ENCODE measurements around the gene PLA2G4D. TPM values are rescaled to one million over a fixed set of nuclear protein-coding genes. Genes with fewer than 3 reads are reported as not detected.

PLA2G4D gene
- total RNA-seq (2014; rRNA removed; shearing (Covaris generic)) = not detected in 2 replicates

GRCh38 chr15:42094512-42094963 lies at the start of gene PLA2G4D:
Gene PLA2G4D (minus strand): TSS chr15:42094562. CDS start chr15:42094459, 103 bp downstream.

GRCh38 chr15:42020713-42021273 lies 73.6 kb downstream of the PLA2G4D start, which contains the start of gene PLA2G4E:
Gene PLA2G4E (minus strand): TSS chr15:42021042. CDS start chr15:42021030, 12 bp downstream.

Other genes starting within 250 kb of the PLA2G4D start
- 2.1 and 2.3 TPM in 2 replicates for gene SPTBN5, start 200.5 kb downstream of the PLA2G4D start, total RNA-seq (2014; rRNA removed; shearing (Covaris generic))
- 41.8 and 48.1 TPM in 2 replicates for gene EHD4, start 122.0 kb downstream of the PLA2G4D start, total RNA-seq (2014; rRNA removed; shearing (Covaris generic))
- gene PLA2G4E, start 73.5 kb downstream of the PLA2G4D start, total RNA-seq (2014; rRNA removed; shearing (Covaris generic)) = not detected in 2 replicates
- gene PLA2G4F, start 62.1 kb upstream of the PLA2G4D start, total RNA-seq (2014; rRNA removed; shearing (Covaris generic)) = not detected in 2 replicates
- gene VPS39, start 113.7 kb upstream of the PLA2G4D start, total RNA-seq (2014; rRNA removed; shearing (Covaris generic)) = 20.6 and 32.8 TPM in 2 replicates
- gene GANC, start 178.6 kb upstream of the PLA2G4D start, total RNA-seq (2014; rRNA removed; shearing (Covaris generic)) = 7.8 and 10.5 TPM in 2 replicates
- 43.1 and 43.4 TPM in 2 replicates for gene TMEM87A, start 178.9 kb upstream of the PLA2G4D start, total RNA-seq (2014; rRNA removed; shearing (Covaris generic))

All from A375 (cell line).